GM18526 (cell line): ENCODE measurements around the gene THOC2.

Source experiments
- POLR2A ChIP-seq: IDR thresholded peaks from 3 replicates; pipeline ENCODE4 v1.6.1; 2011; ENCODE audit not compliant: insufficient read length; ENCODE audit errors: extremely low read depth

The THOC2 gene, protein sequence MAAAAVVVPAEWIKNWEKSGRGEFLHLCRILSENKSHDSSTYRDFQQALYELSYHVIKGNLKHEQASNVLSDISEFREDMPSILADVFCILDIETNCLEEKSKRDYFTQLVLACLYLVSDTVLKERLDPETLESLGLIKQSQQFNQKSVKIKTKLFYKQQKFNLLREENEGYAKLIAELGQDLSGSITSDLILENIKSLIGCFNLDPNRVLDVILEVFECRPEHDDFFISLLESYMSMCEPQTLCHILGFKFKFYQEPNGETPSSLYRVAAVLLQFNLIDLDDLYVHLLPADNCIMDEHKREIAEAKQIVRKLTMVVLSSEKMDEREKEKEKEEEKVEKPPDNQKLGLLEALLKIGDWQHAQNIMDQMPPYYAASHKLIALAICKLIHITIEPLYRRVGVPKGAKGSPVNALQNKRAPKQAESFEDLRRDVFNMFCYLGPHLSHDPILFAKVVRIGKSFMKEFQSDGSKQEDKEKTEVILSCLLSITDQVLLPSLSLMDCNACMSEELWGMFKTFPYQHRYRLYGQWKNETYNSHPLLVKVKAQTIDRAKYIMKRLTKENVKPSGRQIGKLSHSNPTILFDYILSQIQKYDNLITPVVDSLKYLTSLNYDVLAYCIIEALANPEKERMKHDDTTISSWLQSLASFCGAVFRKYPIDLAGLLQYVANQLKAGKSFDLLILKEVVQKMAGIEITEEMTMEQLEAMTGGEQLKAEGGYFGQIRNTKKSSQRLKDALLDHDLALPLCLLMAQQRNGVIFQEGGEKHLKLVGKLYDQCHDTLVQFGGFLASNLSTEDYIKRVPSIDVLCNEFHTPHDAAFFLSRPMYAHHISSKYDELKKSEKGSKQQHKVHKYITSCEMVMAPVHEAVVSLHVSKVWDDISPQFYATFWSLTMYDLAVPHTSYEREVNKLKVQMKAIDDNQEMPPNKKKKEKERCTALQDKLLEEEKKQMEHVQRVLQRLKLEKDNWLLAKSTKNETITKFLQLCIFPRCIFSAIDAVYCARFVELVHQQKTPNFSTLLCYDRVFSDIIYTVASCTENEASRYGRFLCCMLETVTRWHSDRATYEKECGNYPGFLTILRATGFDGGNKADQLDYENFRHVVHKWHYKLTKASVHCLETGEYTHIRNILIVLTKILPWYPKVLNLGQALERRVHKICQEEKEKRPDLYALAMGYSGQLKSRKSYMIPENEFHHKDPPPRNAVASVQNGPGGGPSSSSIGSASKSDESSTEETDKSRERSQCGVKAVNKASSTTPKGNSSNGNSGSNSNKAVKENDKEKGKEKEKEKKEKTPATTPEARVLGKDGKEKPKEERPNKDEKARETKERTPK (N-terminal part only)

DNA sequence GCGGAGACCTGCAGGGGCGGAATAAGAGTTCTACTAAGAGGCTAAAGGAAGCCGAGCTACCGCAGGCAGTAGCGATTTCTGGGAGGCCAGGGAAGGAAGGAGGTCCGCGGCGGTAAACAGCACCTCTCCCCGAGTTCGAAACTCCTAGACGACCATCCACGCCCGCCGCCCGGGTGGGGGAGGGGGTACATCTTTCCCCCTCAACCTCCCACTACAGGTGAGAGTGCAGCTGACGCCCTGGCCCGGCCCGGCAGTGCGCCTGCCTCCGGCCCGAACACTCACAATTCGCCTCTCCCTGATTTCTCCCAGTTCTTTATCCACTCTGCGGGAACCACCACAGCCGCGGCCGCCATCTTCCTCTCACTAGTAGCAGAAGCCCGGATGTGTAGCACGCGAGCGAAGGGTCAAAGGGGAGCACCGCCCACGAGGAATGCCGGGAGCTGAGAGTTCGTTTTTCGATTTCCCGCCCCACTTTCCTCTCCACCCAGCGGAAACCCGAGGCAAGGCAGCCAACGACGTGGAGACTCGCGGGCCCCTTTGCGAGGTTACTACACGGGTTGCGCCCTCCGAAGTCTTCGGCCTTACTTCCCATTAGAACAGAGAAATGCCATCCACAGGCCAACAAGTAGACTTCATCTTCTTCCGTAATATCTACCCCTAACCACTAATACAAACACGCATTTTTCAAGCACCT, at the start of gene THOC2:
Gene THOC2 (minus strand): TSS at position 383 of the 694 bp plus-strand sequence. CDS start 30 bp downstream, at position 353.
- TF ChIP-seq POLR2A = peak; percentile 58

DNA sequence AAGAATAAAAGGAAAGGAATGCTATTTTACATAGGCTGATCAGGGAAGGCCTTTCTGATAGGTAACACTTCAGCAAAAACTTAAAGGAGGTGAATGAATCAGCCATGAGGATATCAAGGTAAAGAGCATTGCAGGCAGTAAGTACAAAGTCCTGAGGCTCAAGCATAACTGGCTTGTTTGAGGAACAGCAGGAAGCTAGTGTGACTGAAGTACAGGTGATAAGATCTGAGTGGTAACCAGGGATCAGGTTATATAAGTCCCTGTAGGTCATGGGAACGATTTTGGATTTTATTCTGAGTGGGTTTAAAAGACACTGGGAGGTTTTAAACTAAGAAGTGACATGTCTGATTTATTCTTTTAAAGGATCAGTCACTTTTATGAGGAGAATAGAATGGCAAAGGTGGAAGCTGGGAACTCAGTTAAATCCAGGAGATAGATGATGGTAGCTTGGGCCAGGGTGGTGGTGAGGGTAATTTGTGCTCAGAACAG, 47.1 kb upstream of the THOC2 start:
- no peak for TF ChIP-seq POLR2A

DNA sequence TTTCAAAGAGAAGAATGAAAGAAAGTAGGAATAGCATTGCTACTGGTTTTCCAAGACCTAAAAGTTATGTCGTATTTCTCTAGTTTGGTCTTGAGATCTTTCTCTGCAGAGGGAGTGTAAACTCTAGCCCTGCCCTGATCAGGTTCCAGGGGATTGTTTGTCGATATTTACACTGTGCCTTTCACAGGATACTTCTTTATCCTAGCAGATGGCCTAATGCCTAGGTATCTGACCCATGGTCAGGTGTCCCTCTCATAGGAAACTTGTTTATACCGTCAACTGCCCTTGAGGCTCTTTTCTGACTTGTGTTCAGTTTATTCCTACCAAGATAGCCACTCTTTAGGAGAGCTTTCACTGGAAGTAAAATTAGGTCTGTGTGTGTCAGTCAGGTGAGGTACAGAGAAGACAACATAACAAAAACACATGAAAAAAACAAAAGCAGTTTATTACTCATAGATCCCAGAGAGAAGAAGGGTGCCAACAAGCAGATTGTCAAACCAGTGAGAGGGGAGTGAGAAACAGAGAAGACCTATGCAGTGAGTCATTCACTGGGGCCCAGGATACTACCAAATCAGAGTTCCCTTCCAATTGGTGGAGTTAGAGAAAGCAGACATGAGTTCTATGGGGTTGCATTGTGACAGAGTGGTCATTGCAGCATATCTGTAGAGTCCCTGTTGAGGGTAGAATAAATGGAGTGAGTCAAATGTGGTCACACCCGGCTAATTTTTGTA, 40.6 kb upstream of the THOC2 start:
- no peak for TF ChIP-seq POLR2A

GRCh38 chrX:123771449-123772064, 38.7 kb upstream of the THOC2 start:
- TF ChIP-seq POLR2A = peak; percentile 21

GRCh38 chrX:123764967-123765871, 32.4 kb upstream of the THOC2 start:
- TF ChIP-seq POLR2A = peak; percentile 43

GRCh38 chrX:123756320-123756719, 23.5 kb upstream of the THOC2 start:
- no peak for TF ChIP-seq POLR2A

GRCh38 chrX:123755107-123755506, 22.3 kb upstream of the THOC2 start:
- no peak for TF ChIP-seq POLR2A

DNA sequence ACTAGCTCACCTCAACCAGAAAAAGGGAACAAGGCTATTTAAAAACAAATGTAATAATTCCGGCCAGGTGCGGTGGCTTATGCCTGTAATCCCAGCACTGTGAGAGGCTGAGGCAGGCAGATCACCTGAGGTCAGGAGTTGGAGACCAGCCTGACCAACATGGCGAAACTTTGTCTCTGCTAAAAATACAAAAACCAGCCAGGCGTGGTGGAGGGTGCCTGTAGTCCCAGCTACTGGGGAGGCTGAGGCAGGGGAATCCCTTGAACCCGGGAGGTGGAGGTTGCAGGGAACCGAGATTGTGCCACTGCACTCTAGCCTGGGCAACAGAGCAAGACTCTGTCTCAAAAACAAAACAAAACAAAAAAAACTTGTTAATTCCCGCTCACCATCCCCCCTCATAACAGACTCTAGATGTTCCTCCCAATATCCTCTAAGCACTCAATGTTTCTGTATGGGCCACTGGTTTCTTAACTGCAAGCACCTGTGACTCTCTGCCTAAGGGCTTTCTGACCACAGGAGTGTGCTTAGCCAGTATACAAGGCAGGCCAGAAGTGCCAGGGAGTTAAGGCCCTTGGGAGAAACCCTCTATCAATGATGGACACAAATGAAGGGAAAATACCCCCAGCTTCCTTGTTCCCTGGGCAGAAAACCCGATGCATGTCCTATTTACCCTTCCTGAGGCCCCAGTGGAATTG, 21.0 kb upstream of the THOC2 start:
- TF ChIP-seq POLR2A = no peak

DNA sequence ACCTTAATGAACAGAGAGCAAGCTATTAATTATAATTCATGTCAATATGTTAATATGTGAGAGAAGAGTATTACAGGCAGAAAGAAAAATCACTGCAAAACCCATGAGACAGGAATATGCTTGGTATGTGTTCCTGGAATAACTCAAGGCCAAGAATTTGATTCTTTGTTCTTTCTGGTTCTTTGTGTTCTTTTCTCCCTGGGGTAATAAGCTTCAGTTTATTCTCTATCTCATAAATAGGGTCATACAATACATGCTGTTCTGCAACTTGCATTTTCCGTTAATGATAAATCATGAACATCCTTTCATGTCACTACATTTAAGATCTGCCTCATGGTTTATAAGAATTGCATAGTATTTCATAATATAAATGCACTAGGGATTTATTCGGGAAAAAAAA, 16.8 kb upstream of the THOC2 start:
- TF ChIP-seq POLR2A = no peak

- no peak for TF ChIP-seq POLR2A
Measured at GRCh38 chrX:123745511-123745910, 12.7 kb upstream of the THOC2 start.

DNA sequence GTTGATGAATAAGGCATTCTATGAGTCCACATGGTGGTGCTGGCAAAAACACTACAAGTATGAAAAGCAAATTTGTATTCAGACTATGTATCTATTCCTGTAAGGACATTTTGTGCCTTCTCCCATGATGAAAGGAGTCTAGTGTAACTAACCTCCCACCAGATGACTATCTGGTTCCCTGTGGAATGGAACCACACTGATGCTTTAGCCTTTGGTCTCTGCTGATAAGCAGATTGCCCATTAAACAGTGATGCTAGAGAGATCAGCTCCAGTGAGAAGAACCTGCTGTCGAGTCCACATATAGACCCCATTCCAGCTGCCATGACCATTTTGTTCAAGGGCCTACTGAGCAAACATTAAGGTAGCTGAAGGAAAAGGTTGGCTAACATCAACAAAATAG, 10.5 kb upstream of the THOC2 start:
- no peak for TF ChIP-seq POLR2A

- no peak for TF ChIP-seq POLR2A
Measured at GRCh38 chrX:123742440-123742839, 9.6 kb upstream of the THOC2 start.
